Skin of body (tissue), 1 donor: ENCODE results near the gene RBM22. TPM values are rescaled to one million over a fixed set of nuclear protein-coding genes. Genes with fewer than 3 reads are reported as not detected.

Experiments
- total RNA-seq: library from RNA; depleted of rRNA; stranded (reverse); fragments of >200 nt; gene quantifications from one replicate; pipeline ENCODE4 v1.2.3, GENCODE V29; 2014

Gene RBM22
- total RNA-seq, 1 donor from 2014 or later: 24.9 TPM

Other genes starting within 250 kb of the RBM22 start
- gene NDST1, start 192.9 kb downstream of the RBM22 start, total RNA-seq: 28.6 TPM
- 3.9 TPM for gene SYNPO, start 60.4 kb downstream of the RBM22 start, total RNA-seq
- 3.1 TPM for gene MYOZ3, start 39.8 kb downstream of the RBM22 start, total RNA-seq
- 56.5 TPM for gene DCTN4, start 58.0 kb upstream of the RBM22 start, total RNA-seq
- gene SMIM3, start 77.7 kb upstream of the RBM22 start, total RNA-seq: 13.5 TPM
- gene IRGM, start 145.5 kb upstream of the RBM22 start, total RNA-seq: 0.39 TPM
- gene ZNF300, start 203.9 kb upstream of the RBM22 start, total RNA-seq: 13.0 TPM